H7 (cell line): ENCODE measurements around the gene MKI67. TPM values are rescaled to one million over a fixed set of nuclear protein-coding genes. Genes with fewer than 3 reads are reported as not detected.
A peak's percentile ranks its signal among the peaks of the same experiment; 100 is the strongest.
"Not testable (repeated sequence)": the region's sequence is repeated elsewhere in the genome, so short reads cannot be mapped to it uniquely, and the experiment has no call there.

ENCODE experiments used
- DNase-seq: peaks from one replicate; pipeline ENCODE4 v3.0.0; 2012
- H3K27me3 ChIP-seq: 2 replicates; pipeline ENCODE4 v1.6.0; 2011; ENCODE audit warnings: mild to moderate bottlenecking, low read length; ENCODE audit not compliant: control insufficient read depth, insufficient read depth
- H3K36me3 ChIP-seq: replicated peaks from 2 replicates; pipeline ENCODE4 v1.5.1; 2011; ENCODE audit warnings: low read length; ENCODE audit not compliant: control insufficient read depth, insufficient read depth
- H3K4me3 ChIP-seq: 2 replicates; pipeline ENCODE4 v1.5.1; 2011; ENCODE audit warnings: low read depth, mild to moderate bottlenecking, control low read depth, low read length, moderate library complexity; ENCODE audit not compliant: insufficient read depth
- total RNA-seq: library from RNA; depleted of rRNA; stranded (reverse); fragments of >200 nt; shearing (Covaris generic); gene quantifications from 2 replicates; pipeline ENCODE4 v1.2.3, GENCODE V29; 2014; rRNA removed

The MKI67 gene
- 17.1 and 34.4 TPM in 2 replicates for total RNA-seq

GRCh38 chr10:128125944-128126764, at the start of gene MKI67:
Gene MKI67, minus strand, starts transcription at chr10:128126423. Its CDS starts 756 bp downstream, at chr10:128125667.
- peak; percentile 88 for DNase-seq
- Histone ChIP-seq H3K27me3 (0 out of 2 replicates have a peak, but pooled peaks cover 1% of the 10 kb centered on the region), H3K36me3 (peaks cover 4% of the 10 kb centered on the region), H3K4me3 (peak within 1 kb of the TSS; percentile 92)

- Histone ChIP-seq H3K27me3 (no peaks in the 10 kb centered on the region), H3K36me3 (no peaks in the 10 kb centered on the region), H3K4me3 (no peak overlapping the region)
- DNase-seq = no peak
Observed at GRCh38 chr10:128174581-128175559, 48.6 kb upstream of the MKI67 start.

GRCh38 chr10:128173386-128173785, 47.2 kb upstream of the MKI67 start:
- H3K36me3 ChIP-seq = no peaks in the 10 kb centered on the region
- DNase-seq = no peak
- H3K27me3 ChIP-seq = no peaks in the 10 kb centered on the region

GRCh38 chr10:128172756-128173155, 46.5 kb upstream of the MKI67 start:
- no peak for DNase-seq
- no peaks in the 10 kb centered on the region for H3K27me3 ChIP-seq
- H3K4me3 ChIP-seq = no peak overlapping the region
- no peaks in the 10 kb centered on the region for H3K36me3 ChIP-seq

More at GRCh38 chr10:128173386-128173785, 47.2 kb upstream of the MKI67 start:
- H3K4me3 ChIP-seq = no peak overlapping the region

- no peak for DNase-seq
- no peak overlapping the region for H3K4me3 ChIP-seq
- no peaks in the 10 kb centered on the region for H3K27me3 ChIP-seq
- H3K36me3 ChIP-seq = no peaks in the 10 kb centered on the region
Observed at GRCh38 chr10:128169811-128170379, 43.7 kb upstream of the MKI67 start.

- Histone ChIP-seq H3K27me3 (no peaks in the 10 kb centered on the region), H3K4me3 (no peak overlapping the region), H3K36me3 (no peaks in the 10 kb centered on the region)
- no peak for DNase-seq
Observed at GRCh38 chr10:128167926-128168520, 41.8 kb upstream of the MKI67 start.

GRCh38 chr10:128167123-128167522, 40.9 kb upstream of the MKI67 start:
- not testable (repeated sequence) for H3K27me3 ChIP-seq, H3K4me3 ChIP-seq, H3K36me3 ChIP-seq, DNase-seq

GRCh38 chr10:128166151-128166550, 39.9 kb upstream of the MKI67 start:
- Histone ChIP-seq H3K27me3 (no peaks in the 10 kb centered on the region), H3K4me3 (no peak overlapping the region), H3K36me3 (no peaks in the 10 kb centered on the region)
- no peak for DNase-seq

GRCh38 chr10:128165536-128165935, 39.3 kb upstream of the MKI67 start:
- Histone ChIP-seq H3K4me3 (no peak overlapping the region), H3K27me3 (no peaks in the 10 kb centered on the region), H3K36me3 (no peaks in the 10 kb centered on the region)
- no peak for DNase-seq

GRCh38 chr10:128163701-128164100, 37.5 kb upstream of the MKI67 start:
- Histone ChIP-seq H3K27me3 (no peaks in the 10 kb centered on the region), H3K36me3 (no peaks in the 10 kb centered on the region), H3K4me3 (no peak overlapping the region)
- DNase-seq = no peak

- DNase-seq = no peak
- H3K27me3 ChIP-seq = no peaks in the 10 kb centered on the region
- H3K36me3 ChIP-seq = no peaks in the 10 kb centered on the region
- no peak overlapping the region for H3K4me3 ChIP-seq
Observed at GRCh38 chr10:128161031-128161430, 34.8 kb upstream of the MKI67 start.

GRCh38 chr10:128160297-128160711, 34.1 kb upstream of the MKI67 start:
- H3K4me3 ChIP-seq = no peak overlapping the region
- H3K27me3 ChIP-seq = no peaks in the 10 kb centered on the region
- no peaks in the 10 kb centered on the region for H3K36me3 ChIP-seq
- DNase-seq = peak; percentile 28

- DNase-seq = no peak
- Histone ChIP-seq H3K4me3 (no peak overlapping the region), H3K27me3 (no peaks in the 10 kb centered on the region), H3K36me3 (no peaks in the 10 kb centered on the region)
Observed at GRCh38 chr10:128158021-128158795, 32.0 kb upstream of the MKI67 start.
